Neutrophil (primary cell): Measurements from ENCODE around the gene NMUR1.

ENCODE experiments used
- H3K27ac ChIP-seq: fragments of 200-600 bp; sonication (generic); 2 replicates; pipeline ENCODE4 v1.5.1; 2016; ENCODE audit warnings: mild to moderate bottlenecking, moderate library complexity
- H3K27me3 ChIP-seq: fragments of 200-600 bp; sonication (generic); 2 replicates; pipeline ENCODE4 v1.6.0; 2016; ENCODE audit warnings: mild to moderate bottlenecking
- H3K36me3 ChIP-seq: fragments of 200-600 bp; sonication (generic); 2 replicates; pipeline ENCODE4 v1.5.1; 2017
- H3K4me1 ChIP-seq, 2 experiments: fragments of 200-600 bp in 1 of 2; sonication (generic) in 1 of 2; 1 replicate in 1 of 2; 2 replicates in 1 of 2; pipeline versions ENCODE4 v1.5.1 to v1.6.1; 2013 to 2016; ENCODE audit warnings: low read depth in 1 of 2, low read length in 1 of 2, mild to moderate bottlenecking in 1 of 2, moderate library complexity in 1 of 2; ENCODE audit not compliant: control insufficient read depth in 1 of 2, insufficient read depth in 1 of 2
- H3K4me3 ChIP-seq, 2 experiments: fragments of 200-600 bp in 1 of 2; sonication (generic) in 1 of 2; 1 replicate in 1 of 2; 2 replicates in 1 of 2; pipeline ENCODE4 v1.5.1; 2013 to 2016; ENCODE audit warnings: low read depth in 1 of 2, low read length in 1 of 2, mild to moderate bottlenecking in 1 of 2, moderate library complexity in 1 of 2
- H3K9me3 ChIP-seq: fragments of 200-600 bp; sonication (generic); 2 replicates; pipeline ENCODE4 v1.5.1; 2016
- TF ChIP-seq, protein P1 (sequence below): fragments of 200-600 bp; sonication (generic); IDR thresholded peaks from 2 replicates; pipeline ENCODE4 v1.5.1; 2016; ENCODE audit warnings: antibody characterized with exemption

NMUR1 gene

GRCh38 chr2:231539991-231540390 is 9.7 kb upstream of the NMUR1 start:
- Histone ChIP-seq H3K27ac (no peak overlapping the region), H3K9me3 (no peaks in the 10 kb centered on the region), H3K4me1 (peaks cover 18 to 28% of the 10 kb centered on the region in 2 experiments), H3K27me3 (no peaks in the 10 kb centered on the region), H3K36me3 (no peaks in the 10 kb centered on the region), H3K4me3 (no peak overlapping the region)
- TF ChIP-seq, protein P1, sequence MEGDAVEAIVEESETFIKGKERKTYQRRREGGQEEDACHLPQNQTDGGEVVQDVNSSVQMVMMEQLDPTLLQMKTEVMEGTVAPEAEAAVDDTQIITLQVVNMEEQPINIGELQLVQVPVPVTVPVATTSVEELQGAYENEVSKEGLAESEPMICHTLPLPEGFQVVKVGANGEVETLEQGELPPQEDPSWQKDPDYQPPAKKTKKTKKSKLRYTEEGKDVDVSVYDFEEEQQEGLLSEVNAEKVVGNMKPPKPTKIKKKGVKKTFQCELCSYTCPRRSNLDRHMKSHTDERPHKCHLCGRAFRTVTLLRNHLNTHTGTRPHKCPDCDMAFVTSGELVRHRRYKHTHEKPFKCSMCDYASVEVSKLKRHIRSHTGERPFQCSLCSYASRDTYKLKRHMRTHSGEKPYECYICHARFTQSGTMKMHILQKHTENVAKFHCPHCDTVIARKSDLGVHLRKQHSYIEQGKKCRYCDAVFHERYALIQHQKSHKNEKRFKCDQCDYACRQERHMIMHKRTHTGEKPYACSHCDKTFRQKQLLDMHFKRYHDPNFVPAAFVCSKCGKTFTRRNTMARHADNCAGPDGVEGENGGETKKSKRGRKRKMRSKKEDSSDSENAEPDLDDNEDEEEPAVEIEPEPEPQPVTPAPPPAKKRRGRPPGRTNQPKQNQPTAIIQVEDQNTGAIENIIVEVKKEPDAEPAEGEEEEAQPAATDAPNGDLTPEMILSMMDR: no peak

DNA sequence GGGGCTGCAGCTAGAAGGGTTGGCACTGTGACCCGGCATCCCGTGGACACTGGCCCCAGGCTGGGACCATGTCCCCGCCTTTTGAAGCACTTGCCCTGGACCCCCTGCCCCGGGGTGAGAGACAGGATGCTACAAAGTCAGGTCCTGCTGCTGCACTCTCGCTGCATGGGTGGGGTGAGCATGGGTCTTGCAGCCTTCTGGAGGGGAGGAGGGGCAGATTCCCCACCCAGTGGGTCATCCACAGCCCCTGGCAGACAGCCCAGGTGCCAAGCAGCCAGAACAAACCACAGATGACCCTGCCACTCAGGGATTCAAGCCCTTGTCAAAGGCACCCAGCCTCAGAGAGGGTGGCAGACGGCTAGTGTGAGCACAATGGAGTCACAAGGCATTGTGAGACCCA is 5.7 kb upstream of the NMUR1 start:
- H3K27ac ChIP-seq: no peak overlapping the region
- H3K27me3 ChIP-seq: no peaks in the 10 kb centered on the region
- H3K4me1 ChIP-seq: peaks cover 9 to 11% of the 10 kb centered on the region in 2 experiments
- TF ChIP-seq, protein P1: no peak
- H3K9me3 ChIP-seq: no peaks in the 10 kb centered on the region
- no peaks in the 10 kb centered on the region for H3K36me3 ChIP-seq
- H3K4me3 ChIP-seq: no peak overlapping the region

DNA sequence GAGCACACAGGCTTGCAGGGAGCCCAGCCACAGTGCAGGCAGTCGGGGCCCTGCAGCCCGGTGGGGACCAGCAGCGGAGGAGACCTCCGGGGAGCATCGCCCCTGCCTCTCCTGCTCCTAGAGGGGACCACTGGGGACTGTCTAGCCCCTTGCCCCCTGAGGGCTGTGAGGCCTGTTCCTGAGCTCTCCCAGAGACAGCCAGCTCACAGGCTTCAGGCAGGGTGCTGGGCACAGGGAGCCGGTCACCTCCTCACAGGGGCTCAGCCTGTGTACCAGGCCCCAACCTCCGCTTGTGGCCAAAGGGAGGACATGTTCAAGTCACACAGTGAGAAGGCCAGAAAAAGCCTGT is 3.5 kb upstream of the NMUR1 start:
- TF ChIP-seq, protein P1: no peak
- H3K4me3 ChIP-seq: no peak overlapping the region
- H3K36me3 ChIP-seq: no peaks in the 10 kb centered on the region
- peaks cover 11 to 14% of the 10 kb centered on the region in 2 experiments for H3K4me1 ChIP-seq
- H3K27me3 ChIP-seq: peaks cover 11% of the 10 kb centered on the region
- H3K27ac ChIP-seq: no peak overlapping the region
- H3K9me3 ChIP-seq: no peaks in the 10 kb centered on the region

DNA sequence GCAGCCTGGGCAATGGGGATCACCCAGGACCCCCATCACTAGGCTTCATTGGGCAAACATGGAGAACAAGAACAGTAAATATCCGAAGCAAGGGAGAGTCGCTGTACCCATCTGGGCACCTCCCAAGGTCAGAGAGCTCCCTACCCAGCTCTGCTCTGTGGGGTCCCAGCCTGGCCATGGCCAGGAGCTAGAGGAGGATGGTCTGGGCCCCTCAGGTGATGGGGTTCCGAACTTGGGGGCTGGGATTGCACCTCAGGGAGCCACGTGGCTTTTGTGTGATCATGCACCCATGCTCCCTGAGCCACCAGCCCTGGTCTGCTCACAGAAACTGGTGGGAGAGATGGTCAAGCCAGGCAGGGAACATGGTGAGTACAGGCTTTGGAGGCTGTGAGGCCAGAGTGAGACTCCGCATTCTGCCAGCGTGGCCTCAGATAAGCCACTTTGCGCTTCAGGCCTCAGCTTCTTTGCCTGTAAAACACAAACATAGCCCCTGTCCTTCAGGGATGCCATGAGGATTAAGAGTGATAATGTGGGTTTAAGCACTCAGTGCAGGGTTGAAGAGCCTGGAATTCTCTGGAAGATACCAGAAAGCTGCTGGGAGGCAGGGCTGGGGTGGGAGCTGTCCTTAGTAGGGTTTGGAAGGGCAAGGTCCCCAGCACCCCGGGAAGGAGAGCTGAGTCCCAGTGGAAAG is 3.0 kb upstream of the NMUR1 start:
- no peak overlapping the region for H3K4me3 ChIP-seq
- no peak overlapping the region for H3K27ac ChIP-seq
- peaks cover 11% of the 10 kb centered on the region for H3K27me3 ChIP-seq
- TF ChIP-seq, protein P1: no peak
- peaks cover 11 to 13% of the 10 kb centered on the region in 2 experiments for H3K4me1 ChIP-seq
- no peaks in the 10 kb centered on the region for H3K9me3 ChIP-seq
- no peaks in the 10 kb centered on the region for H3K36me3 ChIP-seq

DNA sequence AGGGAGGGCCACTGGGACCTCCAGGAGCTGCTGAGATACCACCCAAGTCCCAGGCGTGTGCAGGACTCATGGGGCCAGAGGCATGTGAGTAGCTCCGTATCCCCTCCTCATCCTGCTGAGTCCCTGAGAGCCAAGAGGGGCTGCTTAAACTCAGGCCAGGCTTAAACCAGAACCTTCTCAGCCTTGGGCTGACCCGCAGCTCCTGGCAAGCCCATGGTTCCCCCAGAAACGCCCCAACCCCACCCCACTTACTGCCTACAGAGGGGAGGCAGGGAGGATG is 2.5 kb upstream of the NMUR1 start:
- H3K36me3 ChIP-seq: no peaks in the 10 kb centered on the region
- no peak overlapping the region for H3K4me3 ChIP-seq
- TF ChIP-seq, protein P1: no peak
- H3K27ac ChIP-seq: no peak overlapping the region
- H3K27me3 ChIP-seq: peaks cover 11% of the 10 kb centered on the region
- no peaks in the 10 kb centered on the region for H3K9me3 ChIP-seq
- H3K4me1 ChIP-seq: peaks cover 11 to 13% of the 10 kb centered on the region in 2 experiments
